Heart right ventricle (tissue), 16 donors: Measurements from ENCODE around the gene TMEM52. TPM values are rescaled to one million over a fixed set of nuclear protein-coding genes. Genes with fewer than 3 reads are reported as not detected.

Source experiments
- ATAC-seq, 8 donors: fragments of 200-7000 bp; cut with Tn5 transposase; one replicate each; pipeline ENCODE4 v1.9.1; 2020; ENCODE audit warnings: mild to moderate bottlenecking in 8 of 8, moderate library complexity in 8 of 8, moderate number of reproducible peaks in 1 of 8
- DNase-seq, 2 donors: peaks; one replicate each; pipeline ENCODE4 v3.0.0-alpha.2; 2020
- H3K27ac ChIP-seq, 10 donors: fragments of 200-600 bp; sonication (generic) in 2 of 10; one replicate each; pipeline versions ENCODE4 v1.5.0 to v1.8.0; 2020 to 2022; ENCODE audit warnings: mild to moderate bottlenecking in 3 of 10
- H3K27me3 ChIP-seq, 7 donors: fragments of 200-600 bp; one replicate each; pipeline ENCODE4 v1.8.0; 2021 to 2022; ENCODE audit warnings: mild to moderate bottlenecking in 2 of 7
- H3K36me3 ChIP-seq, 9 donors: fragments of 200-600 bp; sonication (generic) in 1 of 9; one replicate each; pipeline versions ENCODE4 v1.5.0 to v1.8.0; 2020 to 2022; ENCODE audit warnings: mild to moderate bottlenecking in 2 of 9
- H3K4me1 ChIP-seq, 9 donors: fragments of 200-600 bp; sonication (generic) in 1 of 9; one replicate each; pipeline versions ENCODE4 v1.5.0 to v1.8.0; 2020 to 2022; ENCODE audit warnings: mild to moderate bottlenecking in 4 of 9
- H3K4me3 ChIP-seq, 10 donors: fragments of 200-600 bp; sonication (generic) in 2 of 10; one replicate each; pipeline versions ENCODE4 v1.5.0 to v1.8.0; 2020 to 2022; ENCODE audit warnings: mild to moderate bottlenecking in 7 of 10, moderate library complexity in 2 of 10
- H3K9me3 ChIP-seq, 11 donors: fragments of 200-600 bp in 10 of 11; sonication (generic) in 2 of 11; one replicate each; pipeline versions ENCODE4 v1.5.0 to v1.8.0; 2013 to 2022; ENCODE audit warnings: mild to moderate bottlenecking in 2 of 11, control low read depth in 1 of 11, moderate library complexity in 1 of 11
- WGBS, 2 donors: extraction: QIAGEN DNeasy Blood & Tissue Kit; methylation state at CpG; one replicate each; pipeline ENCODE4 v1.1.7; 2013; ENCODE audit warnings: inconsistent platforms in 1 of 2; 5-methylcytosine and 5-hydroxymethylcytosine counted together
- intact Hi-C, 10 donors: fragments of 100-400 bp; cut with DNase I; formaldehyde crosslinking; loops; one replicate each; pipeline versions ENCODE4 v1.11.1 to v1.14.2; 2022
- polyA plus RNA-seq, 2 donors: library from polyadenylated mRNA; stranded (reverse); fragments of 200-250 nt; gene quantifications; one replicate each; pipeline ENCODE4 v1.2.3, GENCODE V29; 2013
- total RNA-seq, 10 donors: library from RNA; stranded (reverse); fragmentation: NEBNext Ultra II Directional in 3 of 10; extraction: Animal tissue kit (Norgen Biotek cat#: 25700) in 3 of 10; gene quantifications; one replicate each; pipeline versions ENCODE4 v1.2.1 to v1.2.4, GENCODE V29; 2021 to 2023
- TF ChIP-seq, protein P1 (sequence below), 9 donors: fragments of 200-600 bp; sonication (generic) in 2 of 9; IDR thresholded peaks; one replicate each; pipeline versions ENCODE4 v1.5.0 to v1.8.0; 2021 to 2022; ENCODE audit warnings: antibody characterized with exemption in 9 of 9, mild to moderate bottlenecking in 5 of 9, moderate library complexity in 1 of 9
- donor health status: Arrhythmogenic right ventricular cardiomyopathy.
- donor health status: ischemic (EF 13 %, LVEDD 7.1; RV severe dilation, severe dysfunction).
- donor health status: healthy with polysubstance abuse.
- donor health status: DM: no; HTN: yes; CAD: no.
- donor health status: DM: no; HTN: no; CAD: no.
- donor health status: ischemic (EF 25% LVEDD 6.9; RV normal size, moderate dysfunction).
- donor health status: ischemic (EF 25% LVEDD 5.7; RV mildly dilated, moderate dysfunction).
- donor health status: healthy.
- donor health status: DM: yes; HTN: yes; CAD: no.
- donor health status: Ischemic cardiomyopathy.
- donor health status: ischemic (EF 35%, LVEDD 5.7; RV mildly dilated, moderate dysfunction).
- donor health status: nonischemic (EF 11% LVEDD 7.7; RV severe dilation, severe dysfunction).
- donor health status: DM: yes; HTN: yes; CAD: no.
- donor health status: PGD.
- donor health status: ischemic (EF 29% LVEDD 5.4; RV normal size, mild dysfunction).
- donor health status: nonischemic (EF 23%, LVEDD 6.1; RV moderate dilation, normal function).

Gene TMEM52
- total and polyA plus RNA-seq, 12 donors: 0.58 to 11.5 (median 1.9) TPM; not detected in 2

DNA sequence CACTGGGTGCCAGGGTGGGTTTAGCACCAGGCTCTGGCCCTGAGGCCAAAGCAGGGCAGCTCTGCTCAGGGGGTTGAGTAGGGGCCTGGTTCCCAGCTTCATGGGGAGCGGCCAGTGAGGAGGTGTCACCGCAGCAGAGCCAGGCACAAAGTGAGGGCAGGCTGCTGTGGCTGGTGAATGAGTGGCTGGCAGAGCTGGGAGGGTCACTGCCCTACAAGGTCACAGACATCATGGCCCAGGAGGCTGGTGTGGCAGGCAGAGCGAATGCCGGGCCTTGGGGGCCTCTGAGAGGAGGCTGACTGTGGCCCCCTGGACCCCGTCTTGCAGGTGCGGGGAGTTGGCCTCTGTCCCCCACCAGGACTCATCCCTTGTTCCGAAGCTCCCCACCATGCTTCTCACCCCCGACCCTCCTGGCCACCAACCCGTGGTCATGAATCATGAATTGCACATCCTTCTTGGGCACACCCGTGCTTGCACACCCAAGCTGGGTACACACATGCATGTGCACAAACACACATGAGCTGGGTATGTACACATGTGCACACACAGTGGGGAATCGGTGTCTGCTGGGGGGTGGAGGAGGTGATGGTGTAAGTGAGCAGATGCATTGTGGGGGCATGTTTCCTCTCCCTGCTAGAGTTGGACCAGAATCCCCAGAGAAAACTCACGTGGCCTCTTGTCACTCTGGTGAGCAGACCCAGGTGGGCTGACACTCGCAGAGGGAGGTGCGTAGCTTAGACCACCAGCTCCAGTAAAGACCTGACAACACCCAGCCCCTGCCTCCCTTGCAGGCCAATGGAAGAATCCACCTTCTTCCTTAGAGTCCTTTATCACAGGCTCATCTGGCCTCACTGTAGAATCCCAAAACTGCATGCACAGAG lies 23.4 kb downstream of the TMEM52 start:
- ATAC-seq (no peak), DNase-seq (no peak)
- H3K27ac ChIP-seq: peak overlapping the region in 1 of 10 donors; percentile 61
- no peak overlapping the region for H3K4me3 ChIP-seq
- no peaks in the 10 kb centered on the region for H3K27me3 ChIP-seq
- 81 to 84% methylated on average over 14 of the region's 14 CpGs for WGBS, 2 donors
- no peaks in the 10 kb centered on the region for H3K36me3 ChIP-seq
- intact Hi-C loops: loop anchor here in 2 of 10 donors (10.0 kb wide), 2 partner anchors 51 to 101 kb away; no protein-coding TSS in a partner anchor
- H3K4me1 ChIP-seq: peaks cover 19 to 41% (median 27%) of the 10 kb centered on the region in 9 donors
- H3K9me3 ChIP-seq: no peaks in the 10 kb centered on the region
- TF ChIP-seq, protein P1, sequence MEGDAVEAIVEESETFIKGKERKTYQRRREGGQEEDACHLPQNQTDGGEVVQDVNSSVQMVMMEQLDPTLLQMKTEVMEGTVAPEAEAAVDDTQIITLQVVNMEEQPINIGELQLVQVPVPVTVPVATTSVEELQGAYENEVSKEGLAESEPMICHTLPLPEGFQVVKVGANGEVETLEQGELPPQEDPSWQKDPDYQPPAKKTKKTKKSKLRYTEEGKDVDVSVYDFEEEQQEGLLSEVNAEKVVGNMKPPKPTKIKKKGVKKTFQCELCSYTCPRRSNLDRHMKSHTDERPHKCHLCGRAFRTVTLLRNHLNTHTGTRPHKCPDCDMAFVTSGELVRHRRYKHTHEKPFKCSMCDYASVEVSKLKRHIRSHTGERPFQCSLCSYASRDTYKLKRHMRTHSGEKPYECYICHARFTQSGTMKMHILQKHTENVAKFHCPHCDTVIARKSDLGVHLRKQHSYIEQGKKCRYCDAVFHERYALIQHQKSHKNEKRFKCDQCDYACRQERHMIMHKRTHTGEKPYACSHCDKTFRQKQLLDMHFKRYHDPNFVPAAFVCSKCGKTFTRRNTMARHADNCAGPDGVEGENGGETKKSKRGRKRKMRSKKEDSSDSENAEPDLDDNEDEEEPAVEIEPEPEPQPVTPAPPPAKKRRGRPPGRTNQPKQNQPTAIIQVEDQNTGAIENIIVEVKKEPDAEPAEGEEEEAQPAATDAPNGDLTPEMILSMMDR (IDR thresholded peaks at IDR 0.05): no peak

DNA sequence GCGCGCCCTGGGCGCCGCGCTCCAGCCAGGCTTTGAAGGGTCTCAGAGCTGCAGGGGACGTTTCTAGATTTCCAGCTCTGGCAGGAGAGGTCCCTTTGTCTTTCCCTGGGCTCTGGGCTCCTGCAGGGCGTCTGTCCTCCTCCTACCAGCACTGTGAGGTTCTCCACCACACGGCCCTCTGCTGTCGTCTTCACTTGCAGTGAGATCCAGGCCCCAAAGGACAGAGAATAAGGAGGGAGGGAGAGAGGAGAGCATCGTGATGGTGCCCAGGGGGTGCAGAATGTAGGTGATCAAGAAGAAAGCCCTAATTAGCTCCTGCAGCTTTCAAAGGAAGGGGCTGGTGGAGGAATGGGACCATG lies 24.0 kb downstream of the TMEM52 start:
- no peak for ATAC-seq
- WGBS, 2 donors: 44 to 54% methylated on average over 10 of the region's 10 CpGs
- intact Hi-C loops: loop anchor here in 2 of 10 donors (10.0 kb wide), 2 partner anchors 50 to 100 kb away; no protein-coding TSS in a partner anchor
- H3K27me3 ChIP-seq: no peaks in the 10 kb centered on the region
- peaks cover 19 to 41% (median 28%) of the 10 kb centered on the region in 9 donors for H3K4me1 ChIP-seq
- no peaks in the 10 kb centered on the region for H3K36me3 ChIP-seq
- H3K27ac ChIP-seq: peak overlapping the region in 3 of 10 donors; percentile 26 to 61 (median 53)
- peak overlapping the region in 3 of 10 donors; percentile 11 to 36 (median 29) for H3K4me3 ChIP-seq
- no peak for DNase-seq
- TF ChIP-seq, protein P1 (IDR thresholded peaks at IDR 0.05): no peak
- no peaks in the 10 kb centered on the region for H3K9me3 ChIP-seq

DNA sequence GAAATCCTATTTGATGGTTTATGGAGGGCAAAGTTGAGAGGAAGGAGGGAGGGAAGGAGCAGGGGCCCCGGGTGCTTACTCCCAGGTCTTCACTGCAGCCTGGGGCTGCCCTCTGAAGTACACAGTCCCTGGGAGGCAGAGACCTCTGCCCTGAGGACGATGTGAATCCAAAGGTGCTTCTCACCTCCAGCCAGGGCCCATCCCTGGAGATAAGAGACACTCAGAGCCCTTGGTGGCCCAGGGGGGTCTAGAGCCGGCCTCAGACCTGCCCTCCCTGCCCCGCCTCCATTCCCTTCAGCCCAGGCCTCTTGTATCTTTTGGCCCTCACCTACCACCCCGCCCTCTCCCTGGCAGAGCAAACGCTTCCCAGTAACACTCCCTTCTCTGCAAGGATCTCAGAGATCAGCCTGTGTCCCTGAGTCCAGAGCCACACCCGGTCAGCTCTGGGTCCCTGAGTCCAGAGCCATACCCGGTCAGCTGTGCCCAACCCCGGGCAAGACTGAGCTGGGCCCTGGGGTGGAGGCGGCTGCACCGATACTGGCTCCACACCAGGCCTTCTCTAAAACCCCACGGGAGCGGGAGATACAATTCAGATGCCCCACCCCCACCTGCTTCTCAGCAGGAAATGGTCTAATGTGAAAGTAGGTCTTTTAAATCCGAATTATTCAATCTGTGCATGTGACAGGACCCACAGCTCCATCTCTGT lies 24.6 kb downstream of the TMEM52 start:
- Histone ChIP-seq H3K36me3 (no peaks in the 10 kb centered on the region), H3K27ac (peak overlapping the region in 5 of 10 donors; percentile 26 to 61 (median 44)), H3K27me3 (no peaks in the 10 kb centered on the region), H3K9me3 (no peaks in the 10 kb centered on the region), H3K4me3 (peak overlapping the region in 4 of 10 donors; percentile 5 to 36 (median 20)), H3K4me1 (peaks cover 19 to 42% (median 32%) of the 10 kb centered on the region in 9 donors)
- TF ChIP-seq, protein P1 (IDR thresholded peaks at IDR 0.05): no peak
- intact Hi-C loops: loop anchor here in 6 of 10 donors (5.0 to 10.0 kb wide), 5 partner anchors 37 to 117 kb away; partner anchors contain the start of gene NADK (in 2 of the 6)
- peak in 6 of 8 donors; percentile 5 to 54 (median 27) for ATAC-seq
- peak; percentile 50 to 62 for DNase-seq
- WGBS, 2 donors: 12 to 17% methylated on average over 14 of the region's 14 CpGs

DNA sequence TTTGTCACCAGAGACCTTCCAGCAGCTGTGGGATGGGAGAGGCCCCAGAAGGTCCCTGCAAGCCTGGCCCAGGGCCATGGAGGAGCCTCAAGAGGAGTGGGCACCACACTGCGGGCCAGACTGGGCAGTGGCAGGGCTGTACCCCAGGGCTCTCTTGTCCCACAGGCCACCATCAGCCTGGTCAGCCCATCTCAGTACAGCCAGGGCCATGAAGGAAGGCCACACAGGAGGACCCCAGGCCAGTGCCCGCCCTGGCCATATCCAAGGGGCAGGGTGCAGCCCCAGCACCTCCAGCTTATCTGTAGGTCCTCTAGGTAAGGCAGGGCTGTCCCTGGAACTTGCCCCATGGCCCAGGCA lies 25.1 kb downstream of the TMEM52 start:
- TF ChIP-seq, protein P1 (IDR thresholded peaks at IDR 0.05): no peak
- peaks cover 23 to 47% (median 37%) of the 10 kb centered on the region in 9 donors for H3K4me1 ChIP-seq
- H3K27me3 ChIP-seq: no peaks in the 10 kb centered on the region
- intact Hi-C loops: loop anchor here in 6 of 10 donors (5.0 to 10.0 kb wide), 5 partner anchors 37 to 117 kb away; partner anchors contain the start of gene NADK (in 2 of the 6)
- ATAC-seq (no peak), DNase-seq (no peak)
- no peaks in the 10 kb centered on the region for H3K36me3 ChIP-seq
- peak overlapping the region in 4 of 10 donors; percentile 26 to 61 (median 44) for H3K27ac ChIP-seq
- WGBS, 2 donors: 82 to 98% methylated on average over 2 of the region's 2 CpGs
- H3K9me3 ChIP-seq: no peaks in the 10 kb centered on the region
- no peak overlapping the region for H3K4me3 ChIP-seq
